Sigmoid colon (tissue), 7 donors: Measurements from ENCODE around the gene TMSB10. TPM values are rescaled to one million over a fixed set of nuclear protein-coding genes. Genes with fewer than 3 reads are reported as not detected.
"Not testable (repeated sequence)": the region's sequence is repeated elsewhere in the genome, so short reads cannot be mapped to it uniquely, and the experiment has no call there.

Experiments
- DNase-seq: peaks from one replicate; pipeline ENCODE4 v3.0.0-alpha.2; 2019
- H3K27ac ChIP-seq, 4 donors: fragments of 200-600 bp; sonication (generic); one replicate each; pipeline ENCODE4 v1.5.1; 2016 to 2019; ENCODE audit warnings: mild to moderate bottlenecking in 1 of 4
- H3K27me3 ChIP-seq, 3 donors: fragments of 200-600 bp; sonication (generic); one replicate each; pipeline ENCODE4 v1.5.1; 2019; ENCODE audit warnings: mild to moderate bottlenecking in 1 of 3
- H3K36me3 ChIP-seq, 4 donors: fragments of 200-600 bp; sonication (generic); one replicate each; pipeline ENCODE4 v1.5.1; 2016 to 2019
- H3K4me1 ChIP-seq, 4 donors: fragments of 200-600 bp; sonication (generic); one replicate each; pipeline ENCODE4 v1.5.1; 2017 to 2019
- H3K4me3 ChIP-seq, 4 donors: fragments of 200-600 bp; sonication (generic); one replicate each; pipeline ENCODE4 v1.5.1; 2017 to 2019; ENCODE audit warnings: mild to moderate bottlenecking in 2 of 4, moderate library complexity in 1 of 4
- H3K9me3 ChIP-seq, 4 donors: fragments of 200-600 bp in 3 of 4; sonication (generic) in 3 of 4; one replicate each; pipeline versions ENCODE4 v1.5.1 to v1.6.1; 2013 to 2019
- EP300 ChIP-seq, 4 donors: sonication (generic); formaldehyde crosslinking; IDR thresholded peaks; one replicate each; pipeline ENCODE4 v1.6.1; 2017; ENCODE audit warnings: antibody characterized with exemption in 4 of 4
- POLR2A ChIP-seq, 2 donors: fragments of 450-650 bp; IDR thresholded peaks; one replicate each; pipeline ENCODE4 v1.6.1; 2016; ENCODE audit warnings: antibody characterized with exemption in 2 of 2, mild to moderate bottlenecking in 2 of 2, moderate library complexity in 2 of 2
- POLR2AphosphoS5 ChIP-seq, 4 donors: sonication (generic); formaldehyde crosslinking; IDR thresholded peaks; one replicate each; pipeline ENCODE4 v1.6.1; 2017; ENCODE audit warnings: antibody characterized with exemption in 4 of 4
- WGBS, 2 donors: extraction: QIAGEN DNeasy Blood & Tissue Kit; methylation state at CpG; one replicate each; pipeline ENCODE4 v1.1.7; 2013; 5-methylcytosine and 5-hydroxymethylcytosine counted together
- intact Hi-C: fragments of 100-400 bp; cut with DNase I; formaldehyde crosslinking; loops from one replicate; pipeline ENCODE4 v1.15.1; 2023
- polyA plus RNA-seq, 3 donors: library from polyadenylated mRNA; stranded (reverse); fragments of 200-250 nt; gene quantifications; one replicate each; pipeline ENCODE4 v1.2.3, GENCODE V29; 2013
- total RNA-seq, 4 donors: library from RNA; depleted of rRNA; stranded (reverse); fragments of >200 nt; gene quantifications; one replicate each; pipeline ENCODE4 v1.1.0, GENCODE V29; 2016
- TF ChIP-seq, protein P1 (sequence below), 4 experiments: fragments of 450-650 bp in 3 of 4; fragments of 200-600 bp in 1 of 4; IDR thresholded peaks; one replicate each; pipeline ENCODE4 v1.5.1; 2016 to 2019; ENCODE audit warnings: antibody characterized with exemption in 4 of 4, mild to moderate bottlenecking in 3 of 4, moderate library complexity in 2 of 4
- donor health status: healthy with polysubstance abuse.
- donor health status: Bipolar disorder and iron deficiency.
- donor health status: healthy.

The TMSB10 gene
- total and polyA plus RNA-seq, 7 donors: 1,887 to 4,314 (median 2,459) TPM

DNA sequence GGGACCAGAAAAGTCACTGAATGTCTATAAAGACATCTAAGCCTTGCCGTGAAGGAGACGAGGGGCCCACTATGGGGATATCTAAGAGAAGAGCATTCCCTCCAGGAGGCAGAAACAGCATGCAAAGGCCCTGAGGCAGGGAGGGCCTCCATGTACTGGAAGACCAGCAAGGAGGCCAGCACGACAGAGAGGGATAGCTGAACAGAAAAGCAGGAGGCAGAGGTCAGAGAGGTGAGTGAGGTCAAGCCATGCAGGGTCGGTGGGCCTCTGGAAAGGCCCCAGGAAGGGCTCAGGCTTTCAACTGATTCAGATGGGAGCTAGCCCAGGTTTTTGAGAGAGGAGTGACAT lies 30.3 kb upstream of the TMSB10 start:
- Histone ChIP-seq H3K36me3 (no peaks in the 10 kb centered on the region), H3K9me3 (no peaks in the 10 kb centered on the region), H3K4me1 (peaks cover 0 to 9% (median 8%) of the 10 kb centered on the region in 4 donors), H3K27ac (no peak overlapping the region), H3K4me3 (no peak overlapping the region), H3K27me3 (peaks cover 2 to 19% (median 11%) of the 10 kb centered on the region in 3 donors)
- 72 to 80% methylated on average over 4 of the region's 4 CpGs for WGBS, 2 donors
- intact Hi-C loops: no loop called here
- TF ChIP-seq POLR2A (IDR thresholded peaks at IDR 0.05): no peak
- TF ChIP-seq EP300 (IDR thresholded peaks at IDR 0.05): no peak
- no peak for TF ChIP-seq POLR2AphosphoS5 (IDR thresholded peaks at IDR 0.05)
- TF ChIP-seq, protein P1, sequence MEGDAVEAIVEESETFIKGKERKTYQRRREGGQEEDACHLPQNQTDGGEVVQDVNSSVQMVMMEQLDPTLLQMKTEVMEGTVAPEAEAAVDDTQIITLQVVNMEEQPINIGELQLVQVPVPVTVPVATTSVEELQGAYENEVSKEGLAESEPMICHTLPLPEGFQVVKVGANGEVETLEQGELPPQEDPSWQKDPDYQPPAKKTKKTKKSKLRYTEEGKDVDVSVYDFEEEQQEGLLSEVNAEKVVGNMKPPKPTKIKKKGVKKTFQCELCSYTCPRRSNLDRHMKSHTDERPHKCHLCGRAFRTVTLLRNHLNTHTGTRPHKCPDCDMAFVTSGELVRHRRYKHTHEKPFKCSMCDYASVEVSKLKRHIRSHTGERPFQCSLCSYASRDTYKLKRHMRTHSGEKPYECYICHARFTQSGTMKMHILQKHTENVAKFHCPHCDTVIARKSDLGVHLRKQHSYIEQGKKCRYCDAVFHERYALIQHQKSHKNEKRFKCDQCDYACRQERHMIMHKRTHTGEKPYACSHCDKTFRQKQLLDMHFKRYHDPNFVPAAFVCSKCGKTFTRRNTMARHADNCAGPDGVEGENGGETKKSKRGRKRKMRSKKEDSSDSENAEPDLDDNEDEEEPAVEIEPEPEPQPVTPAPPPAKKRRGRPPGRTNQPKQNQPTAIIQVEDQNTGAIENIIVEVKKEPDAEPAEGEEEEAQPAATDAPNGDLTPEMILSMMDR (IDR thresholded peaks at IDR 0.05): no peak
- DNase-seq: peak; percentile 33

DNA sequence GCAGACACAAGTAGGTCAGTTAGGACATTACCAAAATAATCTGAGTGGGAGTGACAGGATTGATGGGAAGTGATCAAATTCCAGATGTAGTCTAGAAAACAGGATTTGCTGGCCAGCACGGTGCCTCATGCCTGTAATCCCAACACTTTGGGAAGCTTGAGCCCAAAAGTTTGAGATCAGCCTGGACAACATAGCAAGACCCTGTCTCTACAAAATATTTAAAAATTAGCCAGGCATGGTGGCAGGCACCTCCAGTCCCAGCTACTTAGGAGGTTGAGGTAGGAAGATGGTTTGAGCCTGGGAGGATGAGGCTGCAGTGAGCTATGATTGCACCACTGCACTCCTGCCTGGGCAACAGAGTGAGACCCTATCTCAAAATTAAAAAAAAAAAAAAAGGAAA lies 29.8 kb upstream of the TMSB10 start:
- peaks cover 6 to 23% (median 15%) of the 10 kb centered on the region in 3 donors for H3K27me3 ChIP-seq
- WGBS, 2 donors: 86 to 91% methylated on average over 1 of the region's 1 CpG
- intact Hi-C loops, H3K9me3 ChIP-seq, H3K27ac ChIP-seq, H3K36me3 ChIP-seq, H3K4me3 ChIP-seq: not testable (repeated sequence)
- H3K4me1 ChIP-seq: peaks cover 0 to 13% (median 12%) of the 10 kb centered on the region in 4 donors
- DNase-seq: peak; percentile 4

DNA sequence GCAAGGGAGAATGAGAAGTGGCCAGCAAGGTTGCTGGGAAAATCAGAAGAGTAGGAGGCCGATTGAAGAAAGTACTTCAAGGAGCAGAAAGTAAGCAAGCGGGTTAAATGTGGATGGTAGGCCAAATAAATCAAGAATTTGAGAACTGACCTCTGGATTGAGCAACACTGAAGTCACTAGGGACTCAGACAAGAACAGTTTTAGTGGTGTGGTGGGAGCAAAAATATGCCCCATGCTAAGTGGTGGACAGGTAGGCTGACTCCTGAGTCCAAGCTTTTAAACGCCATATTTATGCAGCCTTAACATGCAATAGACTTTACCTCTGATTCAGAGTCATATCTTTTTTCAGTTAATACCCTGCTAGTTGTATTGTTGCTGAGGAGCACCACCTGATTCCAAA lies 29.1 kb upstream of the TMSB10 start:
- no peaks in the 10 kb centered on the region for H3K9me3 ChIP-seq
- no peaks in the 10 kb centered on the region for H3K36me3 ChIP-seq
- DNase-seq: peak; percentile 4
- H3K4me1 ChIP-seq: peaks cover 0 to 20% (median 20%) of the 10 kb centered on the region in 4 donors
- intact Hi-C loops: no loop called here
- H3K4me3 ChIP-seq: no peak overlapping the region
- no peak overlapping the region for H3K27ac ChIP-seq
- 76 to 92% methylated on average over 3 of the region's 3 CpGs for WGBS, 2 donors
- peaks cover 14 to 31% (median 23%) of the 10 kb centered on the region in 3 donors for H3K27me3 ChIP-seq
- TF ChIP-seq, protein P1 (IDR thresholded peaks at IDR 0.05): no peak
- TF ChIP-seq POLR2A (IDR thresholded peaks at IDR 0.05) (no peak), POLR2AphosphoS5 (IDR thresholded peaks at IDR 0.05) (no peak), EP300 (IDR thresholded peaks at IDR 0.05) (no peak)

DNA sequence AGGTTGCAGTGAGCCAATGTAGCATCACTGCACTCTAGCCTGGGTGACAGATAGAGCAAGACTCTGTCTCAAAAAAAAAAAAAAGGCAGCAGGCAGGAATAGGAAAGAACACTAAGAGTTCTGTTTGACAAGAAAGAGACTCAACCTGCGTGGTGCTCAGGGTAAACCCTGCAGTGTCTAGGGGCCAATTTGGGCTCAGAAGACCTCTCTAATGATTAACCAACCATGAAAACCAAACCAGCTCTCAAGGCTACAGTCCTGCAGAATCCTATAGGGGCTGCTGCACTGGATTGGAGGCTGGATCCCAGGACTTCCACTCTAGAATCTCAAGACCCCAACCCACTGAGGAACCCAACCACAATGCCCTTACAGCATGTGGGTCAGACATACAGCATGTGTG lies 27.0 kb upstream of the TMSB10 start:
- DNase-seq: peak; percentile 21
- intact Hi-C loops: no loop called here
- 14 to 54% methylated on average over 1 of the region's 1 CpG for WGBS, 2 donors
- Histone ChIP-seq H3K36me3 (no peaks in the 10 kb centered on the region), H3K4me3 (no peak overlapping the region), H3K9me3 (no peaks in the 10 kb centered on the region), H3K27me3 (peaks cover 18 to 50% (median 26%) of the 10 kb centered on the region in 3 donors), H3K4me1 (peaks cover 0 to 29% (median 23%) of the 10 kb centered on the region in 4 donors), H3K27ac (no peak overlapping the region)
- TF ChIP-seq EP300 (IDR thresholded peaks at IDR 0.05) (no peak), POLR2A (IDR thresholded peaks at IDR 0.05) (no peak)

DNA sequence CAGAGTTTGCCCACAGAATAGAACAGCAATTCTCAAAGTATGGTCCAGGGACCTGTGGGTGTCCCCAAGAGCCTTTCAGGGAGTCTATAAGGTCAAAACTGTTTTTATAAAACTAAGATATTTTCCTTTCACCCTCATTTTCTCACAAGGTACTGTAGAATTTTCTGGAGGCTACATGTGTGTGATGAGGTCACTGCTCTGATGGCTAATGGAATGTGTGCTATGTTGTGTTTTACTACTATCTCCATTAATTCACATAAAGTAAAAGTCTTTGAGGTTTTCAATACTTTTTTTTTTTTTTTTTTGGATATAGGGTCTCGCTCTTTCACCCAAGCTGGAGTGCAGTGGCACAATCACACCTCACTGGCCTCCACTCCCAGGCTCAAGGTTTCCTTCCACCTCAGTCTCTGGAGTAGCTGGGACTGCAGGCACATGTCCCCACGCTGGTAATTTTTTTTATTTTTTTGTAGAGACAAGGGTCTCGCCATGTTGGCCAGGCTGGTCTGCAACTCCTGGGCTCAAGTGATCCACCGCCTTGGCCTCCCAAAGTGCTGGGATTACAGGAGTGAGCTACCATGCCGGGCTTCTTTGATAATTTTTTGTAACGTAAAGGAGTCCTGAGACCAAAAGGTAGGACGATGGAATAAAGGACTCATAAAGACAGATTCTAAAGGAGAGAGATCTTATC lies 26.4 kb upstream of the TMSB10 start:
- Histone ChIP-seq H3K27me3 (peaks cover 18 to 56% (median 26%) of the 10 kb centered on the region in 3 donors), H3K36me3 (no peaks in the 10 kb centered on the region), H3K4me3 (no peak overlapping the region), H3K9me3 (no peaks in the 10 kb centered on the region), H3K27ac (no peak overlapping the region), H3K4me1 (peaks cover 0 to 29% (median 23%) of the 10 kb centered on the region in 4 donors)
- TF ChIP-seq POLR2A (IDR thresholded peaks at IDR 0.05) (no peak), EP300 (IDR thresholded peaks at IDR 0.05) (no peak)
- TF ChIP-seq, protein P1 (IDR thresholded peaks at IDR 0.05): no peak
- no peak for DNase-seq
- WGBS, 2 donors: 20 to 56% methylated on average over 7 of the region's 7 CpGs
- intact Hi-C loops: no loop called here
